ENCODE results near the gene DCANP1. TPM values are rescaled to one million over a fixed set of nuclear protein-coding genes. Genes with fewer than 3 reads are reported as not detected.

Gene DCANP1
- polyA plus RNA-seq, 2 of the 4 experiments (the other 2 are of a cell fraction): not detected

GRCh38 chr5:135405082-135405481 is 42.1 kb downstream of the DCANP1 start (continued):
- TF ChIP-seq RAD21 (conservative IDR thresholded peaks at IDR 0.05 in 1 of 2, IDR thresholded peaks at IDR 0.05 in 1 of 2) (no peak), MAX (IDR thresholded peaks at IDR 0.05) (no peak), HMGXB4 (CRISPR knock-in tag; IDR thresholded peaks at IDR 0.05; ENCODE audit: borderline replicate concordance) (no peak)

- FAIRE-seq (no peak), ATAC-seq (no peak), DNase-seq (ENCODE audit: low read depth in 1 of 2, low spot score in 1 of 2) (no peak)
- Histone ChIP-seq H3K4me3 (no peak overlapping the region), H3K4me2 (no peak overlapping the region), H3K4me1 (peaks cover 15% of the 10 kb centered on the region), H3K9me3 (0 out of 3 replicates have a peak, but pooled peaks cover 2% of the 10 kb centered on the region), H3K27ac (no peak overlapping the region)
- TF ChIP-seq POLR2AphosphoS2 (conservative IDR thresholded peaks at IDR 0.05; ENCODE audit: low read length) (no peak), MAX (IDR thresholded peaks at IDR 0.05) (no peak), JUNB (IDR thresholded peaks at IDR 0.05) (no peak), RNF2 (IDR thresholded peaks at IDR 0.05; ENCODE audit: borderline replicate concordance, low read depth) (no peak), POLR2A (IDR thresholded peaks at IDR 0.05; ENCODE audit: low read length) (no peak), CHD2 (IDR thresholded peaks at IDR 0.05; ENCODE audit: low read length, partially characterized antibody) (no peak), FOSL2 (IDR thresholded peaks at IDR 0.05) (no peak), FOSL2 (CRISPR knock-in tag; IDR thresholded peaks at IDR 0.05) (no peak), CBX8 (IDR thresholded peaks at IDR 0.05) (no peak), HOXB13 (CRISPR knock-in tag; IDR thresholded peaks at IDR 0.05; ENCODE audit: low read depth) (no peak), PHF8 (IDR thresholded peaks at IDR 0.05; ENCODE audit: borderline replicate concordance, low read depth) (no peak), EHMT2 (IDR thresholded peaks at IDR 0.05; ENCODE audit: low read depth) (no peak), MAFK (IDR thresholded peaks at IDR 0.05; ENCODE audit: partially characterized antibody) (no peak), HOXA7 (CRISPR knock-in tag; IDR thresholded peaks at IDR 0.05) (no peak), CHD4 (IDR thresholded peaks at IDR 0.05; ENCODE audit: borderline replicate concordance) (no peak), PBX3 (IDR thresholded peaks at IDR 0.05) (no peak), E2F6 (IDR thresholded peaks at IDR 0.05; ENCODE audit: borderline replicate concordance, low read depth) (no peak), USF2 (IDR thresholded peaks at IDR 0.05) (no peak), TP53 (CRISPR knock-in tag; IDR thresholded peaks at IDR 0.05) (no peak)
- ChIA-PET POLR2A (no interaction called here), CTCF (interaction anchor here (0.8 to 3.1 kb wide), 3 partner anchors 24 to 64 kb away, joined by 3 to 10 read pairs (median 3); no protein-coding TSS in a partner anchor)
- WGBS (ENCODE audit: missing lambda C conversion rate): 80% methylated on average over 2 of the region's 2 CpGs
Observed at GRCh38 chr5:135402031-135402430, 45.1 kb downstream of the DCANP1 start.

GRCh38 chr5:135400866-135401265 is 46.3 kb downstream of the DCANP1 start:
- DNase-seq (ENCODE audit: low read depth in 1 of 2, low spot score in 1 of 2) (no peak), FAIRE-seq (no peak), ATAC-seq (no peak)
- Histone ChIP-seq H3K27ac (no peak overlapping the region), H3K4me1 (peaks cover 22% of the 10 kb centered on the region), H3K9me3 (0 out of 3 replicates have a peak, but pooled peaks cover 2% of the 10 kb centered on the region), H3K4me2 (no peak overlapping the region), H3K4me3 (no peak overlapping the region)
- 82% methylated on average over 5 of the region's 5 CpGs for WGBS (ENCODE audit: missing lambda C conversion rate)
- POLR2A ChIA-PET: no interaction called here
- CTCF ChIA-PET: interaction anchor here (3.1 kb wide), 1 partner anchor 25 kb away, joined by 10 read pairs; no protein-coding TSS in a partner anchor
- TF ChIP-seq TFCP2L1 (CRISPR knock-in tag; IDR thresholded peaks at IDR 0.05) (no peak), CBX8 (IDR thresholded peaks at IDR 0.05) (no peak), USF2 (IDR thresholded peaks at IDR 0.05) (no peak), HOXA7 (CRISPR knock-in tag; IDR thresholded peaks at IDR 0.05) (no peak), SMC3 (IDR thresholded peaks at IDR 0.05) (no peak), BCL3 (IDR thresholded peaks at IDR 0.05) (no peak), HOXB13 (CRISPR knock-in tag; IDR thresholded peaks at IDR 0.05; ENCODE audit: low read depth) (no peak), ELK1 (IDR thresholded peaks at IDR 0.05; ENCODE audit: low read depth, low read length) (no peak)
